Hepatocyte (in vitro differentiated cells): ENCODE results near the gene OR10G2. TPM values are rescaled to one million over a fixed set of nuclear protein-coding genes. Genes with fewer than 3 reads are reported as not detected.
A peak's percentile ranks its signal among the peaks of the same experiment; 100 is the strongest.

Experiments
- DNase-seq: peaks from one replicate; pipeline ENCODE4 v3.0.0-alpha.2; 2016; ENCODE audit warnings: low spot score
- H2AFZ ChIP-seq: fragments of 200-600 bp; sonication (generic); 2 replicates; pipeline ENCODE4 v1.6.0; 2016; ENCODE audit warnings: antibody characterized with exemption, mild to moderate bottlenecking
- H3K27ac ChIP-seq: fragments of 200-600 bp; sonication (generic); 2 replicates; pipeline ENCODE4 v1.5.1; 2016; ENCODE audit warnings: mild to moderate bottlenecking
- H3K27me3 ChIP-seq: fragments of 200-600 bp; sonication (generic); 2 replicates; pipeline ENCODE4 v1.6.1; 2016
- H3K36me3 ChIP-seq: fragments of 200-600 bp; sonication (generic); replicated peaks from 2 replicates; pipeline ENCODE4 v1.5.1; 2016; ENCODE audit warnings: low read depth; ENCODE audit not compliant: insufficient read depth
- H3K4me1 ChIP-seq: fragments of 200-600 bp; sonication (generic); 2 replicates; pipeline ENCODE4 v1.5.1; 2016; ENCODE audit warnings: mild to moderate bottlenecking, moderate library complexity; ENCODE audit not compliant: insufficient read depth
- H3K4me2 ChIP-seq: fragments of 200-600 bp; sonication (generic); 2 replicates; pipeline ENCODE4 v1.6.0; 2016
- H3K4me3 ChIP-seq: fragments of 200-600 bp; sonication (generic); 2 replicates; pipeline ENCODE4 v1.5.1; 2016; ENCODE audit warnings: mild to moderate bottlenecking
- H3K79me2 ChIP-seq: fragments of 200-600 bp; sonication (generic); 2 replicates; pipeline ENCODE4 v1.6.0; 2017; ENCODE audit warnings: mild to moderate bottlenecking
- H3K9me2 ChIP-seq: fragments of 200-600 bp; sonication (generic); replicated peaks from 2 replicates; pipeline ENCODE4 v1.6.0; 2017; ENCODE audit warnings: mild to moderate bottlenecking; ENCODE audit not compliant: insufficient read depth
- H3K9me3 ChIP-seq: fragments of 200-600 bp; sonication (generic); 2 replicates; pipeline ENCODE4 v1.5.1; 2016; ENCODE audit warnings: low read depth, mild to moderate bottlenecking
- H4K20me1 ChIP-seq: fragments of 200-600 bp; sonication (generic); 2 replicates; pipeline ENCODE4 v1.6.0; 2016; ENCODE audit warnings: mild to moderate bottlenecking; ENCODE audit not compliant: insufficient read depth, poor library complexity, severe bottlenecking
- EZH2 ChIP-seq: fragments of 200-600 bp; sonication (generic); IDR thresholded peaks from 2 replicates; pipeline ENCODE4 v1.6.1; 2016; ENCODE audit warnings: antibody characterized with exemption, mild to moderate bottlenecking, borderline replicate concordance
- EZH2phosphoT487 ChIP-seq: fragments of 200-600 bp; sonication (generic); IDR thresholded peaks from one replicate; pipeline ENCODE4 v1.6.1; 2018; ENCODE audit warnings: antibody characterized with exemption, mild to moderate bottlenecking, low read depth, moderate library complexity; ENCODE audit not compliant: unreplicated experiment, severe bottlenecking
- WGBS: methylation state at CpG from one replicate; pipeline ENCODE4 v1.1.6; 2016; ENCODE audit warnings: low lambda C conversion rate; ENCODE audit errors: missing lambda C conversion rate; 5-methylcytosine and 5-hydroxymethylcytosine counted together
- polyA plus RNA-seq: library from polyadenylated mRNA; unstranded; fragments of >200 nt; fragmentation: Nextera tagmentation; extraction: Ambion mirVana; gene quantifications from 2 replicates; pipeline ENCODE4 v1.2.1, GENCODE V29; 2016
- total RNA-seq: library from RNA; depleted of rRNA; stranded (reverse); fragments of >200 nt; gene quantifications from 2 replicates; pipeline ENCODE4 v1.2.3, GENCODE V29; 2014
- TF ChIP-seq, protein P1 (sequence below): fragments of 200-600 bp; sonication (generic); IDR thresholded peaks from 2 replicates; pipeline ENCODE4 v1.5.1; 2016; ENCODE audit warnings: antibody characterized with exemption, mild to moderate bottlenecking; ENCODE audit not compliant: poor library complexity

Gene OR10G2
- total and polyA plus RNA-seq, 2 experiments from 2014 or later = not detected

GRCh38 chr14:21672116-21672515 is 37.4 kb upstream of the OR10G2 start:
- Histone ChIP-seq H3K36me3 (no peaks in the 10 kb centered on the region), H3K4me2 (no peak overlapping the region), H3K4me3 (no peak overlapping the region), H3K27ac (no peak overlapping the region), H3K9me3 (no peaks in the 10 kb centered on the region), H3K9me2 (no peaks in the 10 kb centered on the region), H3K27me3 (no peaks in the 10 kb centered on the region), H3K79me2 (no peaks in the 10 kb centered on the region), H2AFZ (no peak overlapping the region), H3K4me1 (no peaks in the 10 kb centered on the region), H4K20me1 (no peaks in the 10 kb centered on the region)
- TF ChIP-seq EZH2phosphoT487 = no peak
- no peak for DNase-seq
- 82% methylated on average over 1 of the region's 1 CpG for WGBS

GRCh38 chr14:21671371-21671770 is 36.6 kb upstream of the OR10G2 start:
- WGBS = 68% methylated on average over 2 of the region's 2 CpGs
- no peak overlapping the region for H3K4me3 ChIP-seq
- H3K9me2 ChIP-seq = no peaks in the 10 kb centered on the region
- H3K4me1 ChIP-seq = no peaks in the 10 kb centered on the region
- H4K20me1 ChIP-seq = no peaks in the 10 kb centered on the region
- H3K79me2 ChIP-seq = no peaks in the 10 kb centered on the region
- no peak overlapping the region for H3K4me2 ChIP-seq
- TF ChIP-seq, protein P1, sequence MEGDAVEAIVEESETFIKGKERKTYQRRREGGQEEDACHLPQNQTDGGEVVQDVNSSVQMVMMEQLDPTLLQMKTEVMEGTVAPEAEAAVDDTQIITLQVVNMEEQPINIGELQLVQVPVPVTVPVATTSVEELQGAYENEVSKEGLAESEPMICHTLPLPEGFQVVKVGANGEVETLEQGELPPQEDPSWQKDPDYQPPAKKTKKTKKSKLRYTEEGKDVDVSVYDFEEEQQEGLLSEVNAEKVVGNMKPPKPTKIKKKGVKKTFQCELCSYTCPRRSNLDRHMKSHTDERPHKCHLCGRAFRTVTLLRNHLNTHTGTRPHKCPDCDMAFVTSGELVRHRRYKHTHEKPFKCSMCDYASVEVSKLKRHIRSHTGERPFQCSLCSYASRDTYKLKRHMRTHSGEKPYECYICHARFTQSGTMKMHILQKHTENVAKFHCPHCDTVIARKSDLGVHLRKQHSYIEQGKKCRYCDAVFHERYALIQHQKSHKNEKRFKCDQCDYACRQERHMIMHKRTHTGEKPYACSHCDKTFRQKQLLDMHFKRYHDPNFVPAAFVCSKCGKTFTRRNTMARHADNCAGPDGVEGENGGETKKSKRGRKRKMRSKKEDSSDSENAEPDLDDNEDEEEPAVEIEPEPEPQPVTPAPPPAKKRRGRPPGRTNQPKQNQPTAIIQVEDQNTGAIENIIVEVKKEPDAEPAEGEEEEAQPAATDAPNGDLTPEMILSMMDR = no peak
- no peak for TF ChIP-seq EZH2phosphoT487
- no peak overlapping the region for H3K27ac ChIP-seq
- no peak overlapping the region for H2AFZ ChIP-seq
- no peaks in the 10 kb centered on the region for H3K36me3 ChIP-seq
- no peaks in the 10 kb centered on the region for H3K9me3 ChIP-seq
- no peaks in the 10 kb centered on the region for H3K27me3 ChIP-seq
- no peak for DNase-seq

DNA sequence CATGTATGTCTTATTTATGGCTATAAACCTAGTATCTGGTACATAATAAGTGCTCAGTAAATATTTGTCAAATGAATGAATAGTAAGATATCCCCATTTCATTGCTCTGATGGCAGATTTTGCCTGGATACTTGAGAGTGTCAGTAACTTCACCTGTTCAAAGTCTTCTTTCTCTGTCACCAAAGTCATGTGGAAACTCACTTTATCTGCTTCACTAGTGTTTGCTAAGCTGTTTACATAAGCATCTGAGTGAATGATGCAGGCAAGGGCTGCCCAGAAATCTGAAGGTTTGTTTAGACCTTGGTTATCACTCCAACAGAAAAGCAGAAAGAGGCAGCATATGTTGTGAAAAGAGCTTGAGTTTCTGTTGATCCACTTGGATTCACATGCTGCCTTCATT is 34.5 kb upstream of the OR10G2 start:
- DNase-seq = peak; percentile 42
- Histone ChIP-seq H3K9me2 (no peaks in the 10 kb centered on the region), H2AFZ (no peak overlapping the region), H3K4me3 (no peak overlapping the region), H3K27ac (peak overlapping the region; percentile 71), H3K79me2 (no peaks in the 10 kb centered on the region), H4K20me1 (no peaks in the 10 kb centered on the region), H3K4me2 (peak overlapping the region; percentile 22), H3K36me3 (no peaks in the 10 kb centered on the region), H3K27me3 (no peaks in the 10 kb centered on the region), H3K9me3 (no peaks in the 10 kb centered on the region), H3K4me1 (no peaks in the 10 kb centered on the region)
- no peak for TF ChIP-seq EZH2
- TF ChIP-seq, protein P1 = no peak
- no peak for TF ChIP-seq EZH2phosphoT487

GRCh38 chr14:21668377-21668776 is 33.6 kb upstream of the OR10G2 start:
- Histone ChIP-seq H3K4me1 (no peaks in the 10 kb centered on the region), H4K20me1 (no peaks in the 10 kb centered on the region), H3K9me2 (no peaks in the 10 kb centered on the region), H3K4me2 (no peak overlapping the region), H2AFZ (no peak overlapping the region), H3K79me2 (no peaks in the 10 kb centered on the region), H3K4me3 (no peak overlapping the region), H3K9me3 (no peaks in the 10 kb centered on the region), H3K36me3 (no peaks in the 10 kb centered on the region), H3K27ac (peak overlapping the region; percentile 64), H3K27me3 (no peaks in the 10 kb centered on the region)
- WGBS = 62% methylated on average over 3 of the region's 3 CpGs
- DNase-seq = peak; percentile 10
- TF ChIP-seq, protein P1 = no peak
- TF ChIP-seq EZH2phosphoT487 = no peak
- TF ChIP-seq EZH2 = no peak
